ENCODE measurements around the gene FNIP2.
"Not testable (repeated sequence)": the region's sequence is repeated elsewhere in the genome, so short reads cannot be mapped to it uniquely, and the experiment has no call there.

The FNIP2 gene

DNA sequence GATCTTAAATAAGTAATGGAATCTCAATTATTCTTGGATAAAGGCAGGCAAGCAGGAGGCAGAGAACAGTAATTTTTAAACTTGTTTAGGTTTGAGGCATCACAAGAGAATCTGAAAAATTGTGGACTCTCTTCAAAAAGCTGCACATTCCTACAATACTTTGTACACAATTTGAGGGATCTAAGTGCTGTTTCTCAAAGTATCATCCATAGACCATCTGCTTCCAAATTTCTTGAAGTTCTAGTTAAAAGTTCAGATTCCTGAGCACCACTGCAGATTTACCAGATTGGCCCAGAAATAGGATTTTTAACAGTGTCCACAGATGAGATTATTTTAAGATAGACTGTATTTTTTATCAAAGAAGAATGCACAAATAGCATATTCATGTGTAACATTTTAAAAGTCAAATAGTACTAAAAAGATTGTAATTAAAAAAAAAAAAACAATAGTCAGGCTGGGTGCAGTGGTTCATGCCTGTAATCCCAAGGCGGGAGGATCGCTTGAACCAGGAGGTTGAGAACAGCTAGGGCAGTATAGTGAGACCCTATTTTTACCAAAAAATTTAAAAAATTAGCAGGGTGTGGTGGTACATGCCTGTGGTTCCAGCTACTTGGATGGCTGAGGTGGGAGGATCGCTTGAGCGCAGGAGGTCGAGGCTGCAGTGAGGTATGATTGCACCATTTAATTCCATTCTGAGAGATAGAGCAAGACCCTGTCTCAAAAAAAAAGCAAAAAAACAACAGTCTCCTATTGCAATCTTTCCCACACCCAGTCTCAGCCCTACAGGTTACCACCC lies 14.2 kb upstream of the FNIP2 start:
- TF ChIP-seq ZNF274 (IDR thresholded peaks at IDR 0.05; ENCODE audit: low read depth, low read length) = no peak
- H3K4me3 ChIP-seq (ENCODE audit: low read length) = no peak overlapping the region

- H3K4me3 ChIP-seq (ENCODE audit: low read length) = not testable (repeated sequence)
Measured at GRCh38 chr4:158755819-158756218, 13.0 kb upstream of the FNIP2 start.

DNA sequence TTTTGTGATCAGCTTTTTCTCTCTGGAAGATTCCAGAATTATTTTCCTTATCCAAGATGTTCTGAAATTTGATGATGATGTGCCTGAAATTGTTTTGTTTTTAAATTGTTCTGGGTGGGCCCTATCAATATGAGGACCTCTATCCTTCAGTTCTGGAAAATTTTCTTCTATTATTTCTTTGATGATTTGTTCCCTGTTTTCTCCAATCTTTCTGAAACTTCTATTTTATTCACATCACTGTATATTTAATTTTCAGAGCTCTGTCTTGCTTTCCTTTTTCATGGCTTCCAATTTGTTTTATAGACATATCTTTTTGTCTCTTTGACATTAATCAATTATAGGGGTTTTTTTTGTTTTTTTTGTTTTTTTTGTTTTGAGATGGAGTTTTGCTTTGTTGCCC lies 12.2 kb upstream of the FNIP2 start:
- no peak for TF ChIP-seq ZNF274 (IDR thresholded peaks at IDR 0.05; ENCODE audit: low read depth, low read length)
- no peak overlapping the region for H3K4me3 ChIP-seq (ENCODE audit: low read length)

DNA sequence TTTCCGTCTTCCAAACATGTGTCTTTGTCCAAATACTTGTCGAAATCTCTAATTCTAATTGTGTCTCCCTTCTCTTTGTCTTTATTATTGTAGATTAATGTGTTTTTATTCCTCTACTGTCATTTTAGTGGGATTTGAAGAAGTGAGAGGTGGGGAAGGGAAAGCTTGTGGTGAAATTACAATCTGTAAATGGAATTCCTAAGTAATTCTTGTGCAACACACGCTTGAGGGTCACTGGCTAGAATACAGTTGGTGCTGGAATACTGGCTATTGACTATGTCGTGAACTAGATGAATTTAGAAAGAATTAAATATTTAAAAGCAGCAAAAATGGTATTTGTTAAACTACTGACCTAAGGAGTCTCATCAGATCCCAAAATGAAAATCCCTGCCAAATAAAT lies 10.7 kb upstream of the FNIP2 start:
- H3K4me3 ChIP-seq (ENCODE audit: low read length) = no peak overlapping the region
- no peak for TF ChIP-seq ZNF274 (IDR thresholded peaks at IDR 0.05; ENCODE audit: low read depth, low read length)

GRCh38 chr4:158758703-158759102 lies 10.1 kb upstream of the FNIP2 start:
- TF ChIP-seq ZNF274 (IDR thresholded peaks at IDR 0.05; ENCODE audit: low read depth, low read length) = no peak
- no peak overlapping the region for H3K4me3 ChIP-seq (ENCODE audit: low read length)

- H3K4me3 ChIP-seq (ENCODE audit: low read length) = not testable (repeated sequence)
Measured at GRCh38 chr4:158759539-158759938, 9.3 kb upstream of the FNIP2 start.

GRCh38 chr4:158760866-158761265 lies 8.0 kb upstream of the FNIP2 start:
- H3K4me3 ChIP-seq (ENCODE audit: low read length) = no peak overlapping the region
- TF ChIP-seq ZNF274 (IDR thresholded peaks at IDR 0.05; ENCODE audit: low read depth, low read length) = no peak

DNA sequence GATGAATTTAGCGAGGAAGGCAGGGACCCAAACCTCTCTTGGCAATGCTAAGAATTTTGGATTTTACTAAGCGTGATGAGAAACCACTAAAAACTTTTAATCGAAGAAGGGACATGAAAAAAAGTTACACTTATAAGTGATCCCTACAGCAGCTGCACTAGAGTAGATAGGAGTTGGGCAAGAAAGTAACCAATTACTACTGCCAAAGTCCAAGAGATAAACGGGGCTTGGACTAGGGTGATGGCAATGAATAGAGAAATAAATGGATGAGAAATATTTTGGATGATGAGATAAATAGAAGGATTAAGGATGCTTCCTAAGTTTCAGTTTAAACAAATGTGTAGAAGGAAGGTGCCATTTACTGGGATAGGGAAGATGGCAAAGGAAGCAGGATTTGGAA lies 6.3 kb upstream of the FNIP2 start:
- no peak for TF ChIP-seq ZNF274 (IDR thresholded peaks at IDR 0.05; ENCODE audit: low read depth, low read length)
- H3K4me3 ChIP-seq (ENCODE audit: low read length) = no peak overlapping the region

DNA sequence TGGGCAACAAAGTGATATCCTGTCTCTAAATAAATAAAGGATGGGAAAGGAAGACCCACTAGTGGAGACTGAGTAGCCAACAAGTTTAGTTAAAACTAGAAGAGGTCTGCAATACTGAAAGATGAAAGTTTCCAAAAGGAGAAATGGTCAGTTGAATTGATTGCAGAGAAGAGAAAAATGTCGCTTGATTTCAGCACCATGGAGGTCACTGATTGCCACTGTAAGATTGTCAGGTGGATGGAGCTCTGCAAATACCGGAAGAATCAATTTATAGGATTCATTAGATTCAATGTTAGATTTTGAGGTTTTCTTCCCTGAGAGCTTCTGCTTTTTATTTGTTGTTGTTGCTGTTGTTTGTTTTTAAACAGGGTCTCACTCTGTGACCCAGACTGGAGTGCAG lies 5.4 kb upstream of the FNIP2 start:
- no peak overlapping the region for H3K4me3 ChIP-seq (ENCODE audit: low read length)
- no peak for TF ChIP-seq ZNF274 (IDR thresholded peaks at IDR 0.05; ENCODE audit: low read depth, low read length)

DNA sequence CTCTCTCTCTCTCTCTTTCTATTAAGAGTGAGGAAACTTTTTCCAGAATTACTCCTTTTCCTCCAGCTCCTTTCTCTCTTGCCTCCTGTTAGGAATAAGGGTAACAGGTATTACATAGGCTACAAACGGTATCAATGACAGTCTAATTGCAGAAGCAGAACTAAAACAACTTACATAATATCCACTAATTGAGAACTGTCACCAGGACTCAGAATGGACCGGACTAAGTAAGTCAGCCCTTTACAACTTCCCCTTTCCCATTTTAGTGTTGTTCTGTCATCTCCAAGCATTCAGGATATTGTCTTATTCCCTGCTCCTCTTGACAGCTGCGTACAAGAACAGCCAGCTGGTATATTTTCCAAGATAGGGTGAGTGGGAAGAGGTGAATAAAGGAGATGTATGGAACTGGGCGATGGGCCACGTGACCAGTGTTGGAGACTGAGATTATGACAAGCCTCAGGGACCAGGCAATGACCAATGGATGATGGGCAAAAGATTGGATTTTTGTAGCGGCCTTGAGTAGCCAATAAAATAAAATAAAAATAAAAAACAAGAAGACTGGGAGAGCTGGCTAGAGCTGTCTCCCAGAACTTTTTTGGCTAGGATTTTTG lies 2.3 kb upstream of the FNIP2 start:
- H3K4me3 ChIP-seq (ENCODE audit: low read length) = no peak overlapping the region
- TF ChIP-seq ZNF274 (IDR thresholded peaks at IDR 0.05; ENCODE audit: low read depth, low read length) = no peak

GRCh38 chr4:158767451-158767850 lies 1.4 kb upstream of the FNIP2 start:
- TF ChIP-seq ZNF274 (IDR thresholded peaks at IDR 0.05; ENCODE audit: low read depth, low read length) = no peak
- no peak overlapping the region for H3K4me3 ChIP-seq (ENCODE audit: low read length)

- TF ChIP-seq ZNF274 (IDR thresholded peaks at IDR 0.05; ENCODE audit: low read depth, low read length) = no peak
- peak overlapping the region; percentile 71 for H3K4me3 ChIP-seq (ENCODE audit: low read length)
Measured at GRCh38 chr4:158769175-158769921, 522 bp downstream of the FNIP2 start.

DNA sequence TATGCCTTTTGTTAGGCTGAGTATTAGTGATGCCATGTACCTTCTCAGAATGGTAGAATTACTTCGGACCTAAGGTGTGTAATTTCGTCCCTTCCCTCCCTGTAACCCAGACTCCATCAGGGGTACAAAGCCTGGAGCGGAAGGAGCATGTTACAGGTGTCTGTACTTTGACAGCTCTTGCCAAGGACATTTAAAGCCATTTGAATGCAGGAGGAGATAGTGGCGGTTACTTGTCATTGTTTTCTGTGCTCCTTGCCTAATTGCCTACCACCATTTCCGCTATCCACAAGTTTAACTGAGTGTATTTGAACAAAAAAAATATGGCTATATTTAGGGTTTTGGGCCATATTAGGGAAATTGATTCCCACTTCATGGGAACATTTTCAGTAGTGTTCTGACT lies 1.8 kb downstream of the FNIP2 start:
- no peak overlapping the region; the same call in 1 of the 2 replicates for H3K4me3 ChIP-seq (ENCODE audit: low read length)
- no peak for TF ChIP-seq ZNF274 (IDR thresholded peaks at IDR 0.05; ENCODE audit: low read depth, low read length)

DNA sequence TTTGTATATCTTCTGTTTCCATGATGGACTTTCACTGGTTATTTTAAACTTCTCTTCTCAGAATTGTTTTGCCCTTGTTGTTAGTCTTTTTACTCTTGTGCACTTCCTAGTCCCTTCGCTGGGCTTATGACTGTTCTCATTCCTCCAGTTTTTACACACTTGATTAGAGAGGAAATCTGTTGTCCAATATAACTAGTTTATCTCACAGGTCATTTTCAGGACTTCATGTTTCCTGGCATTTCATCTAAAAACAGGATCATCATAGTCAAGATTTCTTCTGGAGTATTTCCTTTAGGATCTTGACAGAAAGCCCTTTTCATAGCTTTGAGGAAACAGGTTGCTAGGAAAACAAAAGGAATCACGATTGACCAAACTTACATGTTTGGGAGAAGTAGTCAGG lies 3.0 kb downstream of the FNIP2 start:
- H3K4me3 ChIP-seq (ENCODE audit: low read length) = no peak overlapping the region
- no peak for TF ChIP-seq ZNF274 (IDR thresholded peaks at IDR 0.05; ENCODE audit: low read depth, low read length)

GRCh38 chr4:158775091-158775651 lies 6.3 kb downstream of the FNIP2 start:
- TF ChIP-seq ZNF274 (IDR thresholded peaks at IDR 0.05; ENCODE audit: low read depth, low read length) = no peak
- no peak overlapping the region for H3K4me3 ChIP-seq (ENCODE audit: low read length)

All from GM08714 (cell line).